ENCODE results near the gene FXN.

Gene FXN

GRCh38 chr9:69131682-69132081, 96.1 kb downstream of the FXN start (continued):
- TF ChIP-seq CSRNP3 (CRISPR knock-in tag; IDR thresholded peaks at IDR 0.05) (no peak), SNAI2 (CRISPR knock-in tag; IDR thresholded peaks at IDR 0.05) (no peak)

GRCh38 chr9:69132361-69132760, 96.8 kb downstream of the FXN start:
- no peak for TF ChIP-seq ZNF70 (CRISPR knock-in tag; IDR thresholded peaks at IDR 0.05)
- no peak for TF ChIP-seq OSR1 (CRISPR knock-in tag; IDR thresholded peaks at IDR 0.05)
- no peak for TF ChIP-seq ZC3H10 (CRISPR knock-in tag; IDR thresholded peaks at IDR 0.05)
- TF ChIP-seq PPARA (CRISPR knock-in tag; IDR thresholded peaks at IDR 0.05; ENCODE audit: borderline replicate concordance): no peak
- TF ChIP-seq TOX (CRISPR knock-in tag; IDR thresholded peaks at IDR 0.05; ENCODE audit: borderline replicate concordance): no peak
- TF ChIP-seq GLIS3 (CRISPR knock-in tag; IDR thresholded peaks at IDR 0.05): no peak
- TF ChIP-seq CSDC2 (CRISPR knock-in tag; IDR thresholded peaks at IDR 0.05): no peak
- no peak for TF ChIP-seq ZNF8 (CRISPR knock-in tag; IDR thresholded peaks at IDR 0.05)
- no peak for TF ChIP-seq TCF4 (CRISPR knock-in tag; IDR thresholded peaks at IDR 0.05; ENCODE audit: borderline replicate concordance)
- no peak for TF ChIP-seq CSRNP3 (CRISPR knock-in tag; IDR thresholded peaks at IDR 0.05)
- no peak for TF ChIP-seq ZNF565 (CRISPR knock-in tag; conservative IDR thresholded peaks at IDR 0.05; ENCODE audit: low read depth)
- ATAC-seq: no peak

- TF ChIP-seq GLIS3 (CRISPR knock-in tag; IDR thresholded peaks at IDR 0.05) (no peak), ZC3H10 (CRISPR knock-in tag; IDR thresholded peaks at IDR 0.05) (no peak), CSDC2 (CRISPR knock-in tag; IDR thresholded peaks at IDR 0.05) (no peak)
- no peak for ATAC-seq
These were observed 98.9 kb downstream of the FXN start for GRCh38 chr9:69134412-69134811.

- TF ChIP-seq GLIS3 (CRISPR knock-in tag; IDR thresholded peaks at IDR 0.05) (no peak), TOX (CRISPR knock-in tag; IDR thresholded peaks at IDR 0.05; ENCODE audit: borderline replicate concordance) (no peak), TSHZ2 (CRISPR knock-in tag; IDR thresholded peaks at IDR 0.05) (no peak), ZC3H10 (CRISPR knock-in tag; IDR thresholded peaks at IDR 0.05) (no peak), PPARA (CRISPR knock-in tag; IDR thresholded peaks at IDR 0.05; ENCODE audit: borderline replicate concordance) (no peak), RARB (CRISPR knock-in tag; IDR thresholded peaks at IDR 0.05) (no peak), CSDC2 (CRISPR knock-in tag; IDR thresholded peaks at IDR 0.05) (no peak), ZNF565 (CRISPR knock-in tag; conservative IDR thresholded peaks at IDR 0.05; ENCODE audit: low read depth) (no peak), ISL1 (CRISPR knock-in tag; IDR thresholded peaks at IDR 0.05) (no peak), ESRRG (CRISPR knock-in tag; IDR thresholded peaks at IDR 0.05) (no peak)
- no peak for ATAC-seq
These were observed 100.6 kb downstream of the FXN start for GRCh38 chr9:69136185-69136584.

GRCh38 chr9:69136779-69137178, 101.2 kb downstream of the FXN start:
- TF ChIP-seq PPARA (CRISPR knock-in tag; IDR thresholded peaks at IDR 0.05; ENCODE audit: borderline replicate concordance) (no peak), TCF4 (CRISPR knock-in tag; IDR thresholded peaks at IDR 0.05; ENCODE audit: borderline replicate concordance) (no peak)
- ATAC-seq: peak; percentile 46; the same call in 2 of the 3 replicates

GRCh38 chr9:69137311-69137710, 101.8 kb downstream of the FXN start:
- no peak for ATAC-seq
- no peak for TF ChIP-seq CSDC2 (CRISPR knock-in tag; IDR thresholded peaks at IDR 0.05)
- TF ChIP-seq GLIS3 (CRISPR knock-in tag; IDR thresholded peaks at IDR 0.05): no peak
- TF ChIP-seq CSRNP3 (CRISPR knock-in tag; IDR thresholded peaks at IDR 0.05): no peak

Data from SK-N-SH treated with all-trans-retinoic acid at 6 μM for 48 hours (cell line).